GM13976 (cell line): Measurements from ENCODE around the gene HOXD11.

ENCODE experiments used
- DNase-seq: peaks from one replicate; pipeline ENCODE4 v3.0.0; 2012; ENCODE audit warnings: low spot score
- in situ Hi-C: fragments of 300-500 bp; cut with MboI; formaldehyde crosslinking; loops from one replicate; pipeline ENCODE4 v1.12.0; 2022; ENCODE audit warnings: low sequenced_read_pairs, mixed read lengths, inconsistent platforms; ENCODE audit not compliant: unreplicated experiment
- TF ChIP-seq, protein P1 (sequence below): IDR thresholded peaks from 2 replicates; pipeline ENCODE4 v1.5.1; 2012; ENCODE audit warnings: borderline replicate concordance, mild to moderate bottlenecking; ENCODE audit not compliant: insufficient read depth; ENCODE audit errors: extremely low read depth, missing control alignments, control extremely low read depth

Gene HOXD11

DNA sequence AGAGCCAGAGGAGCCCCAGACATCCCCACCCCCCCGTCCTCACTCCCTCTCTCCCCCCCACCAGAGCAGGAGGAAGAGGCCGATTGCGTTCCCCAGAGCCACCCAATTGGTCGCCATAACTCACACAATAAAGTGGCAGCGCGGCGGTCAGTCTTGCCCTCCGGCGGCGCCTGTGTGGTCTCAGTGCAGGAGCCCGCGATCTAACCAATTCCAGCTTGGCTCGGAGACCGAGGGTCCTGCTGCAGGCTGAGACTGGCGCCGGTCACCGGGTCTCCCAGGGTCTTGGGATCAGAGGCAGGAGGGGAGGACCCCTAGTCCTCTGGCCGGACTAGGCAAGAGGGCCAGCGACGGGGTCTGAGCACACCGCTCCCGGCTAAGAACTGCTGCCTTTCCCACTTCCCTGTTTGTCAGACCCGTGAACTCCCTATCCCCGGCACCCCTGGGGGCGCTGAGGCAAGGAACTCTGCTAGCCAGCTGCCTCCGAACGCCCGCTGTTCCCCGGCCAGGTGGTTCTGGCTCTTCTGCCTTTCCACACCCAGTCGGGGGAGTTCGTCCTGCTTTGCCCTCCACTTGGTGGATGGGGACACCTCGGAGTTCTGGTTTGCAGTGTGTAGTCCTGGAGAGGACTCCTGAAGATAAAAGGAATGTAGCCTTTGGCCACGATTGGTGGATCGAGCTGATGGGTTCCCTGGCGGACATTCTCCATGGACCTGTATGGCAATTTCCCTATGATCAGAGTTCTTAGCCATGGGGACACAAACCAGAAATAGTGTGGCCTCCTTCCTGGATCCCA, 8.5 kb upstream of the HOXD11 start:
- no peak for DNase-seq
- TF ChIP-seq, protein P1, sequence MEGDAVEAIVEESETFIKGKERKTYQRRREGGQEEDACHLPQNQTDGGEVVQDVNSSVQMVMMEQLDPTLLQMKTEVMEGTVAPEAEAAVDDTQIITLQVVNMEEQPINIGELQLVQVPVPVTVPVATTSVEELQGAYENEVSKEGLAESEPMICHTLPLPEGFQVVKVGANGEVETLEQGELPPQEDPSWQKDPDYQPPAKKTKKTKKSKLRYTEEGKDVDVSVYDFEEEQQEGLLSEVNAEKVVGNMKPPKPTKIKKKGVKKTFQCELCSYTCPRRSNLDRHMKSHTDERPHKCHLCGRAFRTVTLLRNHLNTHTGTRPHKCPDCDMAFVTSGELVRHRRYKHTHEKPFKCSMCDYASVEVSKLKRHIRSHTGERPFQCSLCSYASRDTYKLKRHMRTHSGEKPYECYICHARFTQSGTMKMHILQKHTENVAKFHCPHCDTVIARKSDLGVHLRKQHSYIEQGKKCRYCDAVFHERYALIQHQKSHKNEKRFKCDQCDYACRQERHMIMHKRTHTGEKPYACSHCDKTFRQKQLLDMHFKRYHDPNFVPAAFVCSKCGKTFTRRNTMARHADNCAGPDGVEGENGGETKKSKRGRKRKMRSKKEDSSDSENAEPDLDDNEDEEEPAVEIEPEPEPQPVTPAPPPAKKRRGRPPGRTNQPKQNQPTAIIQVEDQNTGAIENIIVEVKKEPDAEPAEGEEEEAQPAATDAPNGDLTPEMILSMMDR: no peak
- in situ Hi-C loops: loop anchor here (25.0 kb wide), 1 partner anchor 736 kb away; no protein-coding TSS in a partner anchor

DNA sequence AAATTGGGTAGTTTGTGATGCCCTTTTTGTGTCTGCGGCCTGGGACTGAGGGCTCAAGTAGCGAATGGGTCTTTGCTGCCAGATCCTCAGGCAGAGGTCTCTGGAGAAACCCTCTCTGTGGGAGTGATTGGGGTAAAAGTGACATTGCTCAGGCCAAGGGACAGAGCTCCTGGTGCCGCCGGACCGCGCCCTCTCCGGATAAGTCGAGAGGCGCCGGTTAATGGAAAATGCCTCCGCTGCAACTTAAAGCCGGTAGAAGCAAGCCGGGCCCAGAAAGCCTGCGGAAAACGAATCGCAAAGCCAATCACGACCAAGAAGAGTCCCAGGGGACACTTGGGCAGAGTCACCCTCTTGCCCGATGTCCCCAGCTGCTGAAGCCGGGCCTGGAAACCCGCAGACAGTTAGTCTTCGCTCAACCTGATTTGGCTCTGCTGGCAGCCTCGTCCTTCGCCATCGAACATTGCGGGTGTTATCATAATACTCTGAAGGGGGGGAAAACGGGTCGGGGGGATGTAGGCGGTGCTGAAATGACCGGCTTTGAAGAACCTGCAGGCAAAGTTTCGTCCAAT, 7.8 kb upstream of the HOXD11 start:
- in situ Hi-C loops: loop anchor here (25.0 kb wide), 1 partner anchor 737 kb away; no protein-coding TSS in a partner anchor
- no peak for DNase-seq
- TF ChIP-seq, protein P1: no peak

DNA sequence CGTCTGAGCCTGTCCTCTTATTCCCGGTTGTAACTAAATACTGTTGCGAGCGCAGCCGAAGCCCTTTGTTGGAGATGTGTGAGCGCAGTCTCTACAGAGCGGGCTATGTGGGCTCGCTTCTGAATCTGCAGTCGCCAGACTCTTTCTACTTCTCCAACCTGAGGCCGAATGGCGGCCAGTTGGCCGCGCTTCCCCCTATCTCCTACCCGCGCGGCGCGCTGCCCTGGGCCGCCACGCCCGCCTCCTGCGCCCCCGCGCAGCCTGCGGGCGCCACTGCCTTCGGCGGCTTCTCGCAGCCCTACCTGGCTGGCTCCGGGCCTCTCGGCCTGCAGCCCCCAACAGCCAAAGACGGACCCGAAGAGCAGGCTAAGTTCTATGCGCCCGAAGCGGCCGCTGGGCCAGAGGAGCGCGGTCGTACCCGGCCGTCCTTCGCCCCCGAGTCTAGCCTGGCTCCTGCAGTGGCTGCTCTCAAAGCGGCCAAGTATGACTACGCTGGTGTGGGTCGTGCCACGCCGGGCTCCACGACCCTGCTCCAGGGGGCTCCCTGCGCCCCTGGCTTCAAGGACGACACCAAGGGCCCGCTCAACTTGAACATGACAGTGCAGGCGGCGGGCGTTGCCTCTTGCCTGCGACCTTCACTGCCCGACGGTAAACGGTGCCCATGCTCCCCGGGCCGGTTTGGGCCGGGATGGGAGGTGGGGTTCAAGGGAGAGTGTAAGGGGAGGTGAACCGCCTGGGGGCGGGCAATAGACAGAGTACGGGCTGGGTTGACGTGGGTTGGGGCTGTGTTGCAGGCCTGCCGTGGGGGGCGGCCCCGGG, 7.1 kb upstream of the HOXD11 start, which contains the start of gene HOXD12:
Gene HOXD12 (plus strand): TSS at position 68 of the 819 bp plus-strand sequence. CDS start 7 bp downstream, at position 75.
- TF ChIP-seq, protein P1: no peak
- in situ Hi-C loops: loop anchor here (25.0 kb wide), 1 partner anchor 738 kb away; no protein-coding TSS in a partner anchor

DNA sequence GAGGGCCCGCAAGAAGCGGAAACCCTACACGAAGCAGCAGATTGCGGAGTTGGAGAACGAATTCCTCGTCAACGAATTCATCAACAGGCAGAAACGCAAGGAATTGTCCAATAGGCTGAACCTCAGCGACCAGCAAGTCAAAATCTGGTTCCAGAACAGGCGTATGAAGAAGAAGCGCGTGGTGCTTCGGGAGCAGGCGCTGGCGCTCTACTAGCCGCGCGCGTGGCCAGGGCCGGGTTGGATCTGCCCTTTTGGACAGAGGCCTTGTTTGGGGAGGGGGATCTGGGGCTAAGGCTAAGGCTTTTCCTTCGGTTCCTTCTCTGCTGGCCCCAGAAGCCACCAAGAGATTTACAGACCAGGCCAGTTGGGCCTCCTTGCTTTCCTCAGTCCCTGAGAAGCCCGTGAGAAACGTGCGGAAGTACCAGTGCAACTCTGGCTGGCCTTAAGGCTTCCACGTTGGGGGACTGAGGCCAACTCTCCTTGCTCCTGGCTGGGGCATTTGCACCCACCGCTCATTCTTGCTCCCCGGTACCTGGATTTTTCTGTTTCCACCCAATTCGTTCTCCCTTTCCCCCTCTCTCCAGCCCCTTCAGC, 6.4 kb upstream of the HOXD11 start:
- in situ Hi-C loops: no loop called here
- TF ChIP-seq, protein P1: no peak
- DNase-seq: no peak

More for the DNA sequence above, 7.1 kb upstream of the HOXD11 start, which contains the start of gene HOXD12:
- no peak for DNase-seq

DNA sequence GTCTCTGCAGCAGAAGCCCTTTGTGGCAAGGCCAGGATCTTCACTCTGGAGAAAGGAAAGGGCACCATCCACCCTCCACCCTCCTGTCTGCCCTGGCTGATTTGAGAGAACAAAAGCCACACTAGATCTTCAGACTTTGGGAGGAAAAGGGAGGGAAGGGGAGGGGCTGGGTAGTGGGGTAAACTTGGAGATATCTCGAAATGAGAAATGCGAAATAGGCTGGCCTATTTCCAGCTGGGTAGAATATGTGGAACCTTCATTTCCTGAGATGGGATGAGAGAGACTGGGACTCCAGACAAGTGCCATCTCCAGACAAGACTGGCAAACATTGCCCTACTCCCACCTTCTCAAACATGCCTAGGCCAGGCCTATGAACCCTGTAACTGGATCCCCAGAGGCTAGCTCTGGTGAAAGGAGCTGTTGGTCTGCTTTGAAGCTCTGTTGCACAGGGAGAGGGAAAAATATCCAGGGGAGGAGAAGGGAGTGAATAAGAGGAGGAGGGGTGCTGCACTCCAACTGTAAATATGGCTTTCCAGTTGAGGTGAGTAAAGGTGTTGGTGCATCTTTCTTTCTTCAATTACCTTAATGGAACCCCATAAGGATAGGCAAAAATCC, 5.8 kb upstream of the HOXD11 start:
- TF ChIP-seq, protein P1: no peak
- in situ Hi-C loops: no loop called here
- DNase-seq: no peak
